H9 (cell line): ENCODE data around the gene MTMR6. TPM values are rescaled to one million over a fixed set of nuclear protein-coding genes. Genes with fewer than 3 reads are reported as not detected.

Experiments used
- DNase-seq: peaks from one replicate; pipeline ENCODE4 v3.0.0-alpha.2; 2017
- H2AFZ ChIP-seq: one replicate; pipeline ENCODE4 v1.6.1; 2013; ENCODE audit warnings: mild to moderate bottlenecking, low read length, control low read depth, moderate library complexity
- H2AK5ac ChIP-seq: 2 replicates; pipeline ENCODE4 v1.6.1; 2013; ENCODE audit warnings: low read length, control low read depth, mixed read lengths; ENCODE audit not compliant: insufficient read length
- H2BK120ac ChIP-seq: one replicate; pipeline ENCODE4 v1.6.1; 2013; ENCODE audit warnings: low read depth, mild to moderate bottlenecking, low read length, control low read depth, inconsistent platforms; ENCODE audit not compliant: poor library complexity, severe bottlenecking
- H2BK12ac ChIP-seq: 2 replicates; pipeline ENCODE4 v1.6.1; 2013; ENCODE audit warnings: low read length, control low read depth, mixed read lengths, low read depth; ENCODE audit not compliant: insufficient read length
- H2BK15ac ChIP-seq: 2 replicates; pipeline ENCODE4 v1.6.1; 2013; ENCODE audit warnings: low read depth, low read length, control low read depth
- H2BK20ac ChIP-seq: one replicate; pipeline ENCODE4 v1.6.1; 2013; ENCODE audit warnings: low read depth, mild to moderate bottlenecking, low read length, control low read depth, inconsistent platforms; ENCODE audit not compliant: poor library complexity, severe bottlenecking
- H2BK5ac ChIP-seq: 2 replicates; pipeline ENCODE4 v1.6.1; 2013; ENCODE audit warnings: low read length, control low read depth, mixed read lengths; ENCODE audit not compliant: insufficient read length
- H3K14ac ChIP-seq: 2 replicates; pipeline ENCODE4 v1.6.1; 2013; ENCODE audit warnings: low read length, control low read depth; ENCODE audit not compliant: insufficient read depth
- H3K18ac ChIP-seq: 2 replicates; pipeline ENCODE4 v1.6.1; 2013; ENCODE audit warnings: low read depth, mild to moderate bottlenecking, mixed read lengths, low read length, control low read depth; ENCODE audit not compliant: insufficient read length
- H3K23ac ChIP-seq: 2 replicates; pipeline ENCODE4 v1.6.1; 2013; ENCODE audit warnings: low read length, control low read depth, mixed read lengths, low read depth; ENCODE audit not compliant: insufficient read length
- H3K23me2 ChIP-seq: 2 replicates; pipeline ENCODE4 v1.6.1; 2013; ENCODE audit warnings: low read depth, mild to moderate bottlenecking, mixed read lengths, low read length, control low read depth; ENCODE audit not compliant: insufficient read length, poor library complexity, severe bottlenecking
- H3K27ac ChIP-seq: 2 replicates; pipeline ENCODE4 v1.5.1; 2013; ENCODE audit warnings: low read length, control low read depth, mixed read lengths, low read depth; ENCODE audit not compliant: insufficient read length
- H3K27me3 ChIP-seq: 2 replicates; pipeline ENCODE4 v1.6.1; 2013; ENCODE audit warnings: low read length, control low read depth, inconsistent platforms; ENCODE audit not compliant: insufficient read depth
- H3K4ac ChIP-seq: 2 replicates; pipeline ENCODE4 v1.6.1; 2013; ENCODE audit warnings: low read depth, mild to moderate bottlenecking, control low read depth, inconsistent platforms, low read length, moderate library complexity
- H3K4me1 ChIP-seq: 2 replicates; pipeline ENCODE4 v1.6.1; 2013; ENCODE audit warnings: low read length, control low read depth, inconsistent platforms; ENCODE audit not compliant: insufficient read depth
- H3K4me2 ChIP-seq: 2 replicates; pipeline ENCODE4 v1.6.1; 2013; ENCODE audit warnings: low read length, control low read depth, mixed read lengths; ENCODE audit not compliant: insufficient read length, insufficient read depth
- H3K56ac ChIP-seq: 2 replicates; pipeline ENCODE4 v1.6.1; 2013; ENCODE audit warnings: low read depth, mild to moderate bottlenecking, mixed read lengths, low read length, control low read depth; ENCODE audit not compliant: insufficient read length
- H3K79me1 ChIP-seq: 2 replicates; pipeline ENCODE4 v1.6.1; 2013; ENCODE audit warnings: low read depth, mild to moderate bottlenecking, moderate library complexity, low read length, control low read depth, inconsistent platforms; ENCODE audit not compliant: insufficient read depth, poor library complexity, severe bottlenecking
- H3K79me2 ChIP-seq: 2 replicates; pipeline ENCODE4 v1.6.1; 2013; ENCODE audit warnings: low read length, control low read depth, inconsistent platforms; ENCODE audit not compliant: insufficient read depth
- H3K9ac ChIP-seq: 2 replicates; pipeline ENCODE4 v1.6.1; 2013; ENCODE audit warnings: low read length, control low read depth, mixed read lengths; ENCODE audit not compliant: insufficient read length; ENCODE audit errors: extremely low read depth
- H3K9me3 ChIP-seq: one replicate; pipeline ENCODE4 v1.6.1; 2013; ENCODE audit warnings: low read depth, low read length, inconsistent platforms; ENCODE audit not compliant: control insufficient read depth
- H3T11ph ChIP-seq: one replicate; pipeline ENCODE4 v1.6.1; 2013; ENCODE audit warnings: mild to moderate bottlenecking, low read length, control low read depth, inconsistent platforms
- H4K20me1 ChIP-seq: one replicate; pipeline ENCODE4 v1.6.1; 2013; ENCODE audit not compliant: control insufficient read depth, insufficient read length, insufficient read depth
- H4K5ac ChIP-seq: 2 replicates; pipeline ENCODE4 v1.6.1; 2013; ENCODE audit warnings: low read depth, mild to moderate bottlenecking, mixed read lengths, low read length, control low read depth; ENCODE audit not compliant: insufficient read length
- H4K8ac ChIP-seq: replicated peaks from 2 replicates; pipeline ENCODE4 v1.6.1; 2013; ENCODE audit warnings: low read length, control low read depth, mixed read lengths, low read depth; ENCODE audit not compliant: insufficient read length
- H4K91ac ChIP-seq: 2 replicates; pipeline ENCODE4 v1.6.1; 2013; ENCODE audit warnings: low read depth, mild to moderate bottlenecking, moderate library complexity, mixed read lengths, low read length, control low read depth; ENCODE audit not compliant: insufficient read length
- H3K27ac Mint-ChIP-seq, 3 experiments: 2 replicates in 2 of 3; 3 replicates in 1 of 3; pipeline ENCODE4 v1.8.0; 2020 to 2021; ENCODE audit warnings: mixed read lengths in 3 of 3, mild to moderate bottlenecking in 1 of 3, moderate library complexity in 1 of 3
- H3K27me3 Mint-ChIP-seq: 2 replicates; pipeline ENCODE4 v1.8.0; 2021; ENCODE audit warnings: low read depth, mild to moderate bottlenecking, moderate library complexity, mixed read lengths
- H3K36me3 Mint-ChIP-seq, 3 experiments: 2 replicates in 2 of 3; 3 replicates in 1 of 3; pipeline ENCODE4 v1.8.0; 2020 to 2021; ENCODE audit warnings: low read depth in 3 of 3, mixed read lengths in 3 of 3; ENCODE audit not compliant: insufficient read depth in 1 of 3
- H3K4me1 Mint-ChIP-seq, 2 experiments: 2 replicates each; pipeline ENCODE4 v1.8.0; 2020; ENCODE audit warnings: mixed read lengths in 2 of 2
- H3K4me3 Mint-ChIP-seq, 2 experiments: 2 replicates in 1 of 2; 3 replicates in 1 of 2; pipeline ENCODE4 v1.8.0; 2020 to 2021; ENCODE audit warnings: mild to moderate bottlenecking in 2 of 2, mixed read lengths in 2 of 2, moderate library complexity in 1 of 2
- H3K9me3 Mint-ChIP-seq, 2 experiments: 2 replicates in 1 of 2; 3 replicates in 1 of 2; pipeline ENCODE4 v1.8.0; 2020; ENCODE audit warnings: mild to moderate bottlenecking in 2 of 2, mixed read lengths in 2 of 2, moderate library complexity in 1 of 2
- WGBS: extraction: QIAGEN DNeasy Blood & Tissue Kit; methylation state at CpG from one replicate; pipeline ENCODE4 v1.1.7; 2013; ENCODE audit warnings: missing lambda C conversion rate, low lambda C conversion rate, mixed read lengths; ENCODE audit not compliant: insufficient read length; ENCODE audit errors: extremely low coverage; 5-methylcytosine and 5-hydroxymethylcytosine counted together
- total RNA-seq: library from RNA; stranded (reverse); gene quantifications from 2 replicates; pipeline ENCODE4 v1.2.1, GENCODE V29; 2021
- TF ChIP-seq, protein P1 (sequence below): fragments of 200-600 bp; sonication (generic); conservative IDR thresholded peaks from 3 replicates; pipeline ENCODE4 v1.8.0; 2021; ENCODE audit warnings: antibody characterized with exemption, mild to moderate bottlenecking

Gene MTMR6
- total RNA-seq, 1 experiment from 2014 or later = 7.0 TPM

DNA sequence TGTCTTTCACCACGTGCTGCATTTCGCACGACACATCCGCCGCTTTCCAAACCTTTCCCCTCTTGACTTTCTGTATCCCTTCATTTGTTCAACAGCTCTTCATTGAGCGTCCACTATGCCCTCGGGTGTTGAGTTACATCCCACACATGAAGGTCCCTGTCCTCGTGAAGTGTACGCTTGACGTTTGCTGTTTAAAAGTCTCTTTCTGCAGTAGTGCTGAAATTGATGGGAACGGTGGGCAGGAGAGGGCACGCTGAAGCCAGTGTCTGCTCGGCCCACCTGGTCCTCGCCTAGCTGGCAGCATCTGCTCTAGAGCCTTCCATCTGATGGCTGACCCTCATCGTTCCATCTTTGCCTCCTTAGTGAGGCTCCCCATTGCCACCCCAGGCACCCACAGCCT, 59.6 kb downstream of the MTMR6 start:
- no peak overlapping the region for H2BK120ac ChIP-seq
- no peak for DNase-seq
- H3K23ac ChIP-seq = no peak overlapping the region
- no peak overlapping the region for H4K8ac ChIP-seq
- no peak overlapping the region for H4K5ac ChIP-seq
- peaks cover 0 to 3% of the 10 kb centered on the region in 2 experiments; a peak in 1 of 4 replicates for H3K4me1 Mint-ChIP-seq
- no peak overlapping the region for H3K14ac ChIP-seq
- no peaks in the 10 kb centered on the region for H3K27me3 ChIP-seq
- no peak overlapping the region for H3K4me3 Mint-ChIP-seq
- no peak overlapping the region for H3K4me2 ChIP-seq
- TF ChIP-seq, protein P1, sequence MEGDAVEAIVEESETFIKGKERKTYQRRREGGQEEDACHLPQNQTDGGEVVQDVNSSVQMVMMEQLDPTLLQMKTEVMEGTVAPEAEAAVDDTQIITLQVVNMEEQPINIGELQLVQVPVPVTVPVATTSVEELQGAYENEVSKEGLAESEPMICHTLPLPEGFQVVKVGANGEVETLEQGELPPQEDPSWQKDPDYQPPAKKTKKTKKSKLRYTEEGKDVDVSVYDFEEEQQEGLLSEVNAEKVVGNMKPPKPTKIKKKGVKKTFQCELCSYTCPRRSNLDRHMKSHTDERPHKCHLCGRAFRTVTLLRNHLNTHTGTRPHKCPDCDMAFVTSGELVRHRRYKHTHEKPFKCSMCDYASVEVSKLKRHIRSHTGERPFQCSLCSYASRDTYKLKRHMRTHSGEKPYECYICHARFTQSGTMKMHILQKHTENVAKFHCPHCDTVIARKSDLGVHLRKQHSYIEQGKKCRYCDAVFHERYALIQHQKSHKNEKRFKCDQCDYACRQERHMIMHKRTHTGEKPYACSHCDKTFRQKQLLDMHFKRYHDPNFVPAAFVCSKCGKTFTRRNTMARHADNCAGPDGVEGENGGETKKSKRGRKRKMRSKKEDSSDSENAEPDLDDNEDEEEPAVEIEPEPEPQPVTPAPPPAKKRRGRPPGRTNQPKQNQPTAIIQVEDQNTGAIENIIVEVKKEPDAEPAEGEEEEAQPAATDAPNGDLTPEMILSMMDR = no peak
- H3K23me2 ChIP-seq = no peaks in the 10 kb centered on the region
- H2BK15ac ChIP-seq = no peak overlapping the region
- H3K27me3 Mint-ChIP-seq = peaks cover 5% of the 10 kb centered on the region
- H2BK5ac ChIP-seq = no peak overlapping the region
- H3K4me1 ChIP-seq = no peaks in the 10 kb centered on the region; the same call in 1 of the 2 replicates
- H3K27ac Mint-ChIP-seq = no peak overlapping the region
- no peak overlapping the region for H2AK5ac ChIP-seq
- no peaks in the 10 kb centered on the region for H3K9me3 Mint-ChIP-seq
- H3K36me3 Mint-ChIP-seq = no peaks in the 10 kb centered on the region
- no peaks in the 10 kb centered on the region for H3K79me1 ChIP-seq
- no peak overlapping the region for H3K4ac ChIP-seq
- no peaks in the 10 kb centered on the region for H3K79me2 ChIP-seq
- no peak overlapping the region for H3K27ac ChIP-seq
- H2AFZ ChIP-seq = no peak overlapping the region
- H3K9me3 ChIP-seq = no peaks in the 10 kb centered on the region
- WGBS = no CpG with 5 or more reads among the region's 15 CpGs
- no peaks in the 10 kb centered on the region for H4K20me1 ChIP-seq
- no peak overlapping the region for H3K56ac ChIP-seq
- no peak overlapping the region for H3T11ph ChIP-seq
- no peak overlapping the region for H2BK20ac ChIP-seq
- no peak overlapping the region for H3K9ac ChIP-seq
- no peak overlapping the region for H3K18ac ChIP-seq
- no peak overlapping the region for H4K91ac ChIP-seq
- H2BK12ac ChIP-seq = no peak overlapping the region
